GM12891 (cell line): ENCODE measurements around the gene PLEKHH1.

Experiments used
- POLR2A ChIP-seq: IDR thresholded peaks from 2 replicates; pipeline ENCODE4 v1.6.1; 2011; ENCODE audit warnings: low read depth, low read length, control low read depth
- POLR2AphosphoS5 ChIP-seq: IDR thresholded peaks from 2 replicates; pipeline ENCODE4 v1.6.1; 2011; ENCODE audit warnings: low read depth, low read length, control low read depth
- TAF1 ChIP-seq: IDR thresholded peaks from 2 replicates; pipeline ENCODE4 v1.6.1; 2011; ENCODE audit warnings: low read depth, low read length, control low read depth

DNA sequence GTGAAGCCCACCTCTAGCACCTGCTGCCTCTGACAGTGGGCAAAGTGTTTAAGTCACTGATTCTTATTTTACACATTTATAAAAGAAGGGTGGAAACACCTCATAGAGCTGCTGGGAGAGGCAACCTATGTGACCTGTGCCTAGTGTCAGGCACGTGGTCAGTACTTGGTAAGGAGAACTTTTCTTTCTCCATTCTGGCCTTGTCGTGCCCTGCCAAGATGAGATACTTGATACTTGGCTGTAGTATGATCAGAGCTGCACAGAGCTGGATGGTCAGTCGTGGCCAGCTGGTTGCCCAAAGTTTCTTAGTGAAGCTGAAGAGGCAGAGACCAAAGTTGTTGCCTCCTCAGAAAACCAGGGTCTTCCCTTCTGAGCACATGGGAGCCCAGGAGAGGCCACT lies 24.6 kb downstream of the PLEKHH1 start:
- TF ChIP-seq POLR2AphosphoS5 = no peak
- no peak for TF ChIP-seq TAF1
- TF ChIP-seq POLR2A = no peak
